Large intestine (tissue), 3 donors: ENCODE results near the gene FNIP2. TPM values are rescaled to one million over a fixed set of nuclear protein-coding genes. Genes with fewer than 3 reads are reported as not detected.
A peak's percentile ranks its signal among the peaks of the same experiment; 100 is the strongest.

Experiments used
- DNase-seq, 2 donors: peaks; one replicate each; pipeline versions ENCODE4 v3.0.0 to v3.0.0-alpha.2; 2013
- H3K27ac ChIP-seq: one replicate; pipeline ENCODE4 v1.5.1; 2013; ENCODE audit warnings: low read length
- H3K27me3 ChIP-seq: 2 replicates; pipeline ENCODE4 v1.6.1; 2013; ENCODE audit warnings: low read length; ENCODE audit not compliant: control insufficient read depth, insufficient read depth
- H3K36me3 ChIP-seq: 2 replicates; pipeline ENCODE4 v1.6.1; 2013; ENCODE audit warnings: low read length; ENCODE audit not compliant: control insufficient read depth, insufficient read depth
- H3K4me1 ChIP-seq: one replicate; pipeline ENCODE4 v1.6.1; 2013; ENCODE audit warnings: low read length; ENCODE audit not compliant: control insufficient read depth, insufficient read depth
- H3K4me3 ChIP-seq: one replicate; pipeline ENCODE4 v1.5.1; 2013; ENCODE audit warnings: low read length
- H3K9me3 ChIP-seq: one replicate; pipeline ENCODE4 v1.6.1; 2013; ENCODE audit warnings: mild to moderate bottlenecking, low read depth, low read length, moderate library complexity; ENCODE audit not compliant: control insufficient read depth
- WGBS: methylation state at CpG from one replicate; pipeline ENCODE4 v1.1.5; 2013; ENCODE audit warnings: low lambda C conversion rate; ENCODE audit not compliant: insufficient coverage; 5-methylcytosine and 5-hydroxymethylcytosine counted together
- polyA plus RNA-seq: library from polyadenylated mRNA; unstranded; fragments of 120-200 nt; gene quantifications from one replicate; pipeline ENCODE4 v1.2.1, GENCODE V29; 2013

The FNIP2 gene
- polyA plus RNA-seq, 1 donor = 28.1 TPM

DNA sequence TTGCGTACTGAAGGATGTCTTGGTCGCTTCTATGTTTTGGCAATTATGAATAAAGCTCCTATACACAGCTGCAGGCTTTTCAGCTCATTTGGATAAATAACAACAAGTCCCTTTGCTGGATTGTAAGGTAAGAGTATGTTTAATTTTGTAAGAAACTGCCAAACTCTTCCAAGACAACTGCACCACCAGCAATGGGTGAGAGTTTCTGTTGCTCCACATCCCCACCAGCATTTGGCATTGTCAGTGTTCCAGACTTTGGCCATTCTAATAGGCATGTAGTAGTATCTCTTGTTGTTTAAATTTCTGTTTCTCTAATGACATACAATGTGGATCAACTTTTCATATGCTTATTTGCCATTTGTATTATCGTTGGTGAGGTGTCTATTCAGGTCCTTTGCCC, 44.3 kb downstream of the FNIP2 start:
- no peaks in the 10 kb centered on the region for H3K9me3 ChIP-seq
- H3K4me3 ChIP-seq = no peak overlapping the region
- WGBS = 88% methylated on average over 1 of the region's 3 CpGs
- H3K36me3 ChIP-seq = no peaks in the 10 kb centered on the region
- no peaks in the 10 kb centered on the region for H3K27me3 ChIP-seq
- no peak for DNase-seq
- H3K4me1 ChIP-seq = peaks cover 52% of the 10 kb centered on the region
- no peak overlapping the region for H3K27ac ChIP-seq

DNA sequence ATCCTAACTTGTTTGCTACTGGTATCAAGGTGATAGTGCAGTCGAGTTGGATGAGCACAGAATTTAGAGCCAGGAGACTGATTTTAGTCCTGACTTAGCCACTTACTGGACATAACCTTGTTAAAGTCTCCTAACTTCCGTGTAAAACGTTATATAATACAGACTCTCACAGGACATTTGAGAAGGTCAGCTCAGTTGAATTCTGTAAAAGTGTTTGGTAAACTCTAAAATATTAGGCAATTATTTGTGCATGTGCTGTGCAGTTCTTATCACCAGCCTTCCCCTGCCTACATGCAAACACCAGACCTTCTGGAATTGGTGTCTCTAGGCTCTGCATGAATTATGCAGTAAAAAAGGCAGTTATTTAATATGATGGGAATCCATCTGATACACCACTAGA, 45.4 kb downstream of the FNIP2 start:
- H3K36me3 ChIP-seq = no peaks in the 10 kb centered on the region
- no peaks in the 10 kb centered on the region for H3K27me3 ChIP-seq
- DNase-seq = no peak
- no peak overlapping the region for H3K4me3 ChIP-seq
- H3K27ac ChIP-seq = no peak overlapping the region
- H3K9me3 ChIP-seq = no peaks in the 10 kb centered on the region
- no CpG with 5 or more reads among the region's 3 CpGs for WGBS
- peaks cover 41% of the 10 kb centered on the region for H3K4me1 ChIP-seq

DNA sequence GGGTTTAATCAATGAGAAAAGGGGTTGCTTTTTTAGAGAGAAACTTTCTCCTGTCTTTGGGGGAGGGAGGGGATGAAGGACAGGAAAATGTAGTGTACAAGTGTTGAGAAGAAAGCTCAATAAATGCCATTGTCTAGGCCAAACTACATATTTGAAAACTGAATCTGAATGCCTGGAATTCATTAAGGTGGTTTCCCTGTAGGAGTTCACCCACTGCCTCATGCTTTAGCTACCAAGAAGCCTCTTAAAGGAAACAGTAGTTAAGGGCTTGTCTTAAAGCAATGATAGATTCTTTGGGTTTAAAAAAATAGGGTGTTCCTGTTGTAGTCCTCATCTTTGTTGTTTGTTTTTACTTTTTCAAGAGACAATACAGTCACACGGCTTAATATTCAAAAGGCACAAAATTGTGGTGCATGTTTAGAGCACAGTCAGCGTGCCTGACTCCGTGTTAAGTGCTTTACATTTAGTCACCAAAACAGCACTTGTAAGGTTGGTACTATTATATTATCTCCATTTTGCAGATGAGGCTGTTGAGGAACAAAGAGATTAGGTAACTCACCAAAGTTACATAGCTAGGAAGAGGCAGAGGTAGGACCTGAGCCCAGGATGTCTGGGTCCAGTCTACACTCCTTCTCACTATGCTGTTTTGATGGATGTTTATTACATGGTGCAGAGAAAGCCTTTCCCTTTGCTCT, 46.0 kb downstream of the FNIP2 start:
- H3K36me3 ChIP-seq = no peaks in the 10 kb centered on the region
- no peak for DNase-seq
- no CpG with 5 or more reads among the region's 3 CpGs for WGBS
- no peaks in the 10 kb centered on the region for H3K9me3 ChIP-seq
- H3K27me3 ChIP-seq = no peaks in the 10 kb centered on the region
- H3K27ac ChIP-seq = no peak overlapping the region
- no peak overlapping the region for H3K4me3 ChIP-seq
- H3K4me1 ChIP-seq = peaks cover 40% of the 10 kb centered on the region

DNA sequence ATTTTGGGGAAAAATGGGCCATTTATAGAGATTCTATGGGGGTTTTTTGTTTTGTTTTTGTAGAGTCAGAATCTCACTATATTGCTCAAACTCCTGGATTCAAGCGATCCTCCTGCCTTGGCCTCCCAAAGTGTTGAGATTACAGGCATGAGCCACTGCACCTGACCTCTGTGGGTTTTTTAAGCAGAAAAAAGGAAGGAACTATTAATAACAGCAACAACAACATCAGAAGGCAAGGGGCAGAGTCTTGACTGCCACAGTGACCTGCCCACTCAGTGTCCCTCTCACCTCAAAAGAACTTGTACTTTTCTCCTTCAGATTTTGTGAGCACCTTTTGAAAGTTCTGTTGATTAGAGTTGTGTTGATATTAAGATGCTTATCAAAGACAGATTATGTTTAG, 48.1 kb downstream of the FNIP2 start:
- H3K4me1 ChIP-seq = peaks cover 36% of the 10 kb centered on the region
- no peaks in the 10 kb centered on the region for H3K27me3 ChIP-seq
- no CpG with 5 or more reads among the region's 1 CpG for WGBS
- DNase-seq = no peak
- H3K9me3 ChIP-seq = no peaks in the 10 kb centered on the region
- H3K27ac ChIP-seq = no peak overlapping the region
- H3K36me3 ChIP-seq = no peaks in the 10 kb centered on the region
- H3K4me3 ChIP-seq = no peak overlapping the region

DNA sequence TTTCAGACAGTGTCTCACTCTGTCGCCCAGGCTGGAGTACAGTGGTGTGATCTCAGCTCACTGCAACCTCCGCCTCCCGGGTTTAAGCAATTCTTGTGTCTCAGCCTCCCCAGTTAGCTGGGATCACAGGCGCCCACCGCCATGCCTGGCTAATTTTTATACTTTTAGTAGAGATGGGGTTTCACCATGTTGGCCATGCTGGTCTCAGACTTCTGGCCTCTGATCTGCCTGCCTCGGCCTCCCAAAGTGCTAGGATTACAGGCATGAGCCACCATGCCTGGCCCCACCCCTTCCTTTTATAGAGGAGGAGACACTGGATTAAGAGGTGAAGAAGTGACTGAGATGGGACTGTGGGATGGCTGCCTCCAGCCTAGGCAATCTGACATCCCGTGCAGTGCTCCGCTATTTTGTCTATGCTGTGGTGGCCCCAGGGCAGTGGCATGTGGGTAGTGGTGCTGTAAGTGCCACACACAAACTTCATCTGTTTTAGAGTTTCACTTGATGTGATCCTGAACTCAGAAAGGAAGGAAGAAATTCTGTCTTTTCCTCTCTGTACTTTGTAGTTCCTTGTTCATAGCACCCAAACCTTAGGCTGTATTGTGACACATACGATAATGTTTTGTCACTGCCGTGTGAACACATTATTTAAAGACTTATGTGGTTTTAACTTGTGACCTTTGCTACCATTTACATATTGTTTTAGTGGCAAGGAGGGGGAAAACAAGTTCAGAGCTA, 48.9 kb downstream of the FNIP2 start:
- H3K9me3 ChIP-seq = no peaks in the 10 kb centered on the region
- peak in 1 of 2 donors; percentile 56 for DNase-seq
- H3K27ac ChIP-seq = no peak overlapping the region
- H3K27me3 ChIP-seq = no peaks in the 10 kb centered on the region
- H3K36me3 ChIP-seq = no peaks in the 10 kb centered on the region
- peaks cover 28% of the 10 kb centered on the region for H3K4me1 ChIP-seq
- WGBS = 100% methylated on average over 1 of the region's 10 CpGs
- H3K4me3 ChIP-seq = no peak overlapping the region

DNA sequence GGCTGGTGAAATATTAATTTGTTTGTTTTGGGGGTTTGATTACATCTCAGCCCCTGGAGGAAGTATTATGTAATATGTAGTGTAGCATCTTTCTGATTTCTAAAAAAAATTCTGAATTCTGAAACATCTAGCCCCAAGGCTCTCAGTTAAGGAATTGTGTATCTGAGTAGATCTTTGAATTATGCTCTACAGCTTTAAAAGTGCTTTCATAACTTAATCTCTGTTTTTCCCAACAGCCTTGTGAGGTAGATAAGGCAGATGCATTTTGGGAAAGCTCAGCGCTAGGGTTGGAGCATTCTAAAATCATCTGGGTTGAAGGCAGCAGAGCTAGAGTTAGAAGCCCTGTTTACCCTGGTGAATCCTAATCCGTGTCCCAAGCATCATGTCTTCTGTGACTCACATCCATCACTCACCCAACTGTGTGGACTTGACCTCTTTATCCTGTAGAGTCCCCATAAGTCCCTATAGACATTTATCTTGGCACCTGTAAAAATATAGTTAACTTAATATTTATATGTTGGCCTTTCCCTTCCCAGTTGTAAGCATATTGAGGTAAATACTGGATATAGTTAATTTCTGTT, 49.8 kb downstream of the FNIP2 start:
- peaks cover 23% of the 10 kb centered on the region for H3K4me1 ChIP-seq
- no peak overlapping the region for H3K27ac ChIP-seq
- no peak overlapping the region for H3K4me3 ChIP-seq
- DNase-seq = no peak
- no peaks in the 10 kb centered on the region for H3K9me3 ChIP-seq
- H3K36me3 ChIP-seq = no peaks in the 10 kb centered on the region
- no peaks in the 10 kb centered on the region for H3K27me3 ChIP-seq
- WGBS = no CpG with 5 or more reads among the region's 2 CpGs

DNA sequence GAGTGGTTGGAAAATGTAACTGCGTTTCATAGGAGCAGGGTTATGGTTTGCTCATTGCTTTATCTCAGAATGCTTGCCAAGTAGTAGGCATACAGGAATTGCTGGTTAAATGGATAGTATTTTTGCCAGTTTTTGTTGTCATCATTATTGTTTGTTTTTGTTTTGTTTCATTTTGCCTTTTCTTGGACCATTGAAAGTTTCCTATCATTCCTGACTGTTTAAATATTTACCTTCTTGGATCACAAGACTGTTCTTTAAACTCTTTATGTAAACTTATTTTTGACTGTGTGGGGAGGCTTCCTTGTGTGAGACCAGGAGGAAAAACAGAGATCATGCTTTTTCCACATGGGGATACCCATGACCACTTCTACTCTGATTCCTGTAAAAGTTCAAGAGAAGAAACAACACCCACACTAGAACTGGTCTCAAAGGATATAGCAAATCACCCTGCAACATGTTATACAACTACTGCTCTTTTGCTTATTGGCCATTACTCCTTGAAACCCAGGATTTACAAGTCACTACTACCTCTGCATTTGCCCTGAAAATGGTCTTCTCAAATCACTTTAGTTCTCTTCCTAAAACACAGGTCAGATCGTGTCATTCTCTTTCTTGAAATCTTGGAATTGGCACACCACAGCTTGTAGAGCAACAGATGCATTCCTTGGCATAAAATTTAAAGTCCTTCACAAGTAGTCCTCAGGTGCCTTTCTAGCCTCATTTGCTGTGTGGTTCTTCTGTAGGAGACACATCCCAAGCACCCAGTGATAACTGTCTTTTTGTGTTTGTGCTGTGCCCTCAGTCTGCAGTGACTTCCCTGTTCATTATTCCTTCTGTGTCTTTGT, 51.3 kb downstream of the FNIP2 start:
- H3K27me3 ChIP-seq = no peaks in the 10 kb centered on the region
- WGBS = 67% methylated on average over 1 of the region's 2 CpGs
- peak in 1 of 2 donors; percentile 61 for DNase-seq
- H3K4me1 ChIP-seq = peaks cover 35% of the 10 kb centered on the region
- no peaks in the 10 kb centered on the region for H3K9me3 ChIP-seq
- H3K27ac ChIP-seq = peak overlapping the region; percentile 47
- H3K4me3 ChIP-seq = no peak overlapping the region
- H3K36me3 ChIP-seq = no peaks in the 10 kb centered on the region

DNA sequence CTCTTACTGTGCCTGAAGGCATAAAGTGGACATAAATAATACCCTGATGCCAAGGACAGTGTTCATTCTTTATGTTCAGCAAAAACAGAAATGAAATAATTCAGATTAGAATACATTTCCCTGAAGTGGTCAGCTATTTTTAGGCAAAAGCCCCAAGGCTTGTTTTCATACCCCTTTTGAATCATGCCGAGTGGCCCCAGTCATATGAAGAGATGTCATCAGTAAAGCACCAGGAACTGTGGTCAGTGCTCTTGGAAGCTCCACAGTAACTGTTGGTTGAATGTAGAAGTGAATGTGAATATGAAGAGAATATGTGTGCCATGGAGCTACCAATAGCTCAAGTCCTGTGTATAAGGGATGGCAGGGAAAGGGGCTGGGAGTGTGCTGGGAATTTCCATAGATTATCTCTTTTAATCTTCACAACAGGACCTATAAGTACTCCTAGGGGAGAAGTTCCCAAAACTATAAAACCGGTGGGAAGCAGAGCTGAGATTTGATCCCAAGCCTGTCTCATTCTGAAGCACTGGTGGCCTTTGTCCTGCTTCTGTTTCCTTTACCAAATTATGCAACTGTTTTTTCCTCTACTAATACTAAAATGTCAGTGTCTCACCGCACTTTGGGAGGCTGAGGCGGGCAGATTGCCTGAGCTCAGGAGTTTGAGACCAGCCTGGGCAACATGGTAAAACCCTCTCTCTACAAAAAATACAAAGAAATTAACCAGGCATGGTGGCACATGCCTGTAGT, 52.6 kb downstream of the FNIP2 start:
- peaks cover 47% of the 10 kb centered on the region for H3K4me1 ChIP-seq
- WGBS = no CpG with 5 or more reads among the region's 4 CpGs
- H3K9me3 ChIP-seq = no peaks in the 10 kb centered on the region
- no peak overlapping the region for H3K4me3 ChIP-seq
- no peak for DNase-seq
- H3K27ac ChIP-seq = no peak overlapping the region
- no peaks in the 10 kb centered on the region for H3K36me3 ChIP-seq
- H3K27me3 ChIP-seq = no peaks in the 10 kb centered on the region

DNA sequence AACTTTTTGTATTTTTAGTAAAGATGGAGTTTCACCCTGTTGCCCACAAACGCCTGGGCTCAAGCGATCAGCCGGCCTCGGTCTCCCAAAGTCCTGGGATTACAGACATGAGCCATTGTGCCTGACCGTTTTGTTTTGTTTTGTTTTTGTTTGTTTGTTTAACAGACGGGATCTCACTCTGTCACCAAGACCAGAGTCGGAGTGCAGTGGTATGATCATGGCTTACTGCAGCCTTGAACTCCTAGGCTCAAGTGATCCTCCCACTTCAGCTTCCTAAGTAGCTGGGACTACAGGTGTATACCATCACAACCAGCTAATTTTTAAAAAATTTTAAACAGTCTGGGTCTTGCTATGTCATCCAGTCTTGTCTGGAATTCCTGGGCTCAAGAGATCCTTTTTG, 53.5 kb downstream of the FNIP2 start:
- Histone ChIP-seq H3K9me3 (no peaks in the 10 kb centered on the region), H3K4me1 (peaks cover 56% of the 10 kb centered on the region), H3K27ac (no peak overlapping the region), H3K4me3 (no peak overlapping the region), H3K27me3 (no peaks in the 10 kb centered on the region), H3K36me3 (no peaks in the 10 kb centered on the region)
- 83% methylated on average over 1 of the region's 7 CpGs for WGBS
- no peak for DNase-seq
